Smooth muscle cell of the coronary artery (primary cell): ENCODE results near the gene KANTR. TPM values are rescaled to one million over a fixed set of nuclear protein-coding genes. Genes with fewer than 3 reads are reported as not detected.

Source experiments
- total RNA-seq: library from RNA; depleted of rRNA; stranded (reverse); fragments of >200 nt; gene quantifications from 2 replicates; pipeline ENCODE4 v1.2.3, GENCODE V29; 2014; ENCODE audit warnings: low replicate concordance

KANTR gene, protein sequence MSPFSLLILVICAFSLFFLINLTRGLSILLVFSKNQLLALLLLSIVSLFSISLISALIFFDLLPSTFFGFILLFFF
- 5.0 and 13.1 TPM in 2 replicates for total RNA-seq

GRCh38 chrX:53093748-53094581 is at the start of gene KANTR:
KANTR (plus strand) TSS chrX:53094142; CDS start chrX:53124273, 30,131 bp downstream.

DNA sequence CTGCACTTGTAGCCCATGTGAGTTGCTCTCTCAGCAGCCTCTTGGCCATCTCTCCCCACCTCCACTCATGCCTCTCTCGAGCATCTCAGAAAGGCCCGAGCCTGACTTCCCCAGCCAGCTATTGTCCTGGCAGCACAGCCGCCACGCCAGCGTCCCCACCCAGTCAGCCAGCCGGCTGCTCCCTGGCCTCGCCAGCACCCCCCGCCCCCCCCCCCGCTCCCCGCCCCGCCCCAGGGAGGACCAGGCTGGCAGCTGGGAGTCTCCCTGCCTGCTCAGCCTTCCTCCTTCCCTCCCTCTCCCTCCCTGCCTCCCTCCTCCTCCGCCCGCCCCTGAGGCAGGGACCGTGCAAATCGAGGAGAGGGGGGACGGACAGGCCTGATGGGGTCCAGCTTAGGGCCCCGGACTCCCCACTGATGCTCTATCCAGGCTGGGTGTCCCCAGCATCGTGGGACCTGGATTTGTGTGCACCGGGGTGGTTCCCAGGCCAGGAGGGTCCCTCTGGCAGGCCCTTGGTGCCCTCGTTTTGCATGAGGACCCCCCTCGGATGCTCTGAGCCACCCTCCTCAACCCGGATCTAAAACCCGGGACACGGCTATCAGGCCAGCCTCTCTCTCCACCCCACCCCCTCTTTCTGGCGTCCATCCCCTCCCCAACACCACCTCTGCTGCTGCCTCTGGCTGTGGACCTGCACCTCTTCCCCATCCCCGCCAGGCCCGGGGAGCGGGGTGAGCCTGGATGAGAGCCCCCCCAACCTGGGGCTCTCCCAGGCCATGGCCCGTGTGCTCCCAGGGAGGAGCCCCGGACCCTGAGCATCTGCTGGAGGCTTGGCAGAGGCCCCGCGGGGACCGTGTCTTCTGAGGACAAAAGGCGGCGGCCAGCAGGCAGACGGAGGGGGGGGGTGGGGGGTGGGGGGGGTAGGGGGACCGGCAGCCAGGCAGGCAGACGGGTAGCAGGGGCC is 45.5 kb upstream of the KANTR start, which contains the start of gene GPR173:
GPR173 (plus strand) TSS at position 621 of the 958 bp plus-strand sequence. CDS start 27,833 bp downstream, outside the sequence.

DNA sequence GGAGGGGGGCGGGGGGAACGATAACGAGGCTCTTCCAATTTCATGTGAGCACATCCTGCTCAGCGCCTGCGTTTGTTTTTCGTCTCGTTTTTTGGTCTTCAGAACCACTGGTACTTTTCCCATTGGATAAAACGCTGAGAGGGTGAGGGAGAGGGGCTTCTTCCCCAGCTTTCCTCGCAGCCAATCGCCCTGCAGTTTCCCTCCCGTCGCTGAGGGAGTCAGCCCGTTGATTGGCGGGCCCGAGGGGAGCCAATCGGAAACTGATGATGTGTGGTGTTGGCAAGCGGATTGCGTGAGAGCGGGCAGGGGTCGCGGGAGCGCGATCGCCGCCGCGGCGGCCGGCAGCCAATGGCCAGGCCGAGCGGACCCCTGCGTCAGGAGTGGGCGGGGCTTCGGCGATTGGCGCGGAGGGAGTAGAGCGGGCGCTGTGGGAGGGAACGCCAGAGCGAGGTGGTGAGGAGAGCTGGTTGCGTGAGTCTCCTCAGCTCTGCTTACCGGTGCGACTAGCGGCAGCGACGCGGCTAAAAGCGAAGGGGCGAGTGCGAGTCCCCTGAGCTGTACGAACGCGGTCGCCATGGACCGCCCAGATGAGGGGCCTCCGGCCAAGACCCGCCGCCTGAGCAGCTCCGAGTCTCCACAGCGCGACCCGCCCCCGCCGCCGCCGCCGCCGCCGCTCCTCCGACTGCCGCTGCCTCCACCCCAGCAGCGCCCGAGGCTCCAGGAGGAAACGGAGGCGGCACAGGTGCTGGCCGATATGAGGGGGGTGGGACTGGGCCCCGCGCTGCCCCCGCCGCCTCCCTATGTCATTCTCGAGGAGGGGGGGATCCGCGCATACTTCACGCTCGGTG is 11.8 kb upstream of the KANTR start, which contains the start of gene TSPYL2:
TSPYL2 (plus strand) TSS at position 443 of the 848 bp plus-strand sequence; CDS start at position 575, 132 bp downstream.

Other genes with a start within 250 kb of the KANTR start
- gene XAGE3, start 226.1 kb upstream of the KANTR start, total RNA-seq = not detected in 2 replicates
- 8.3 and 10.1 TPM in 2 replicates for gene FAM156B, start 196.8 kb upstream of the KANTR start, total RNA-seq
- 14.4 and 25.2 TPM in 2 replicates for gene FAM156A, start 135.6 kb upstream of the KANTR start, total RNA-seq
- 1.4 and 4.2 TPM in 2 replicates for gene GPR173, start 45.4 kb upstream of the KANTR start, total RNA-seq
- gene TSPYL2, start 11.8 kb upstream of the KANTR start, total RNA-seq = 15.8 and 26.1 TPM in 2 replicates
- gene KDM5C, start 131.1 kb downstream of the KANTR start, total RNA-seq = 50.3 and 55.2 TPM in 2 replicates
- gene IQSEC2, start 187.4 kb downstream of the KANTR start, total RNA-seq = 2.1 and 4.3 TPM in 2 replicates